Measurements from ENCODE around the gene SPATA31A3.
"Not testable (repeated sequence)": the region's sequence is repeated elsewhere in the genome, so short reads cannot be mapped to it uniquely, and the experiment has no call there.

Gene SPATA31A3

DNA sequence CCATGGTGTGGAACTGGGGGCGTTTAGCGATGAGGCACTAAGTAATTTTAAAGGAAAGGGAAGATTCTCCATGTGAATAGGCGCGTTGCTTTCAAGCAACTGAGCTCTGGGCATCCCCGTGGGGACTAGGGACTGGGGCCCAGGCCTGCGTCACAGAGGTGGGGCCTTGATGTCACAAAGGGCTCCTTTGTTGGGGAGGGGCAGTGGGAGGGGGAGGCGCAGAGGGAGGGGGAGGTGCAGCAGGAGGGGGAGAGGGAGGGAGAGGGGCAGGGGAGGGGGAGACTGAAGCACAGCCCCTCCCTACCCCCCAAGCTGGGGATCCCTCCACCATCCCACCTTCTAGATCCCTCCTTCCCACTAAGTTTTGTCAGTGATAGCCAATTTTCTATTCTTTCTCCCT is at the start of gene SPATA31A3:
TSS of gene SPATA31A3 (minus strand) at position 101 of the 400 bp plus-strand sequence. CDS start at position 72, 29 bp downstream.
- not testable (repeated sequence) for DNase-seq (ENCODE audit: insufficient read length, low spot score); FAIRE-seq

DNA sequence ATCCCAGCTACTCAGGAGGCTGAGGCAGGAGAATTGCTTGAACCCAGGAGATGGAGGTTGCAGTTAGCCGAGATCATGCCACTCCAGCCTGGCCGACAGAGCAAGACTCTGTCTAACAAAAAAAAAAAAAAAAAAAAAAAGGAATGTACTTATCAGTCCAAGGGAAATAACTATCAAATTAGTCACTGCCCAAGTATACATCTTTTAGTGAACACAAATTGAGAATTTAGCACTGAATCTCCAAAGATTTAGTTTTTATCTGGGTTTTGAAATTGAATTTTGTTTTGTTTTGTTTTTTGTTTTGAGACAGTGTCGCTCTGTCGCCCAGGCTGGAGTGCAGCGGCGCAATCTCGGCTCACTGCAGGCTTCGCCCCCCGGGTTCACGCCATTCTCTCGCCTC is 39.8 kb downstream of the SPATA31A3 start:
- not testable (repeated sequence) for DNase-seq (ENCODE audit: insufficient read length, low spot score); FAIRE-seq

DNA sequence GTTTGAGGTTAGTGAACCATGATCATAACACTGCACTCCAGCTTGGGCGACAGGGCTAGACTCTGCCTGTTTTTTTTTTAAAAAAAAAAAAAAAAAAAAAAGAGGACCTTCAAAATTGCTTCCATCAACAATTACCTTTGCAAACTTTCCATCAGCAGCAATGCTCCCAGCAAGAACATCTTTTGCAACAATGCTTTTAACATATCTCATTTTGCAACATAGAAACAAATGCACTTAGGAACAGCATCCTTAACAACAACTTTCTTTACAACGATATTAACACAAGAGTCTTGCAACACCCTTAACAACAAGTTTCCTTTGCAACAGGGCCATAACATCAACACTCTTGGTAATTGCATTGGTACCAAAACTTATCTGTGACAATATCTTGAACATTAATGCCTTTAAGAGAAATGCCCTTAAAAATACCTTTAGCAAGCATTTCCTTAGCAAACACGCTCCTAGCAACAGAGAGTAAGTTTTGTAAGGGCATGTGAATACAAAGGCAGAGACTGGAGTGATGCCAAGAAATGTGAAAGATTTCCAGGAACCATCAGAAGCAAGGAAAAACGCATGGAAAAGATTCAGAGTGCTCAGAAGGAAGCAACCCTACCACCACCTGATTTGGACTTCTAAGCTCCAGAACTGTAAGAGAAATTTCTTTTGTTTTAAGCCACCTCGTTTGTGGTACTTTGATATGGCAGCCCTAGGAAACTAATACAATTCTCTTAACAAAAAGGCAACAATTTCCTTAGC is 49.8 kb downstream of the SPATA31A3 start:
- DNase-seq (ENCODE audit: insufficient read length, low spot score); FAIRE-seq: not testable (repeated sequence)

DNA sequence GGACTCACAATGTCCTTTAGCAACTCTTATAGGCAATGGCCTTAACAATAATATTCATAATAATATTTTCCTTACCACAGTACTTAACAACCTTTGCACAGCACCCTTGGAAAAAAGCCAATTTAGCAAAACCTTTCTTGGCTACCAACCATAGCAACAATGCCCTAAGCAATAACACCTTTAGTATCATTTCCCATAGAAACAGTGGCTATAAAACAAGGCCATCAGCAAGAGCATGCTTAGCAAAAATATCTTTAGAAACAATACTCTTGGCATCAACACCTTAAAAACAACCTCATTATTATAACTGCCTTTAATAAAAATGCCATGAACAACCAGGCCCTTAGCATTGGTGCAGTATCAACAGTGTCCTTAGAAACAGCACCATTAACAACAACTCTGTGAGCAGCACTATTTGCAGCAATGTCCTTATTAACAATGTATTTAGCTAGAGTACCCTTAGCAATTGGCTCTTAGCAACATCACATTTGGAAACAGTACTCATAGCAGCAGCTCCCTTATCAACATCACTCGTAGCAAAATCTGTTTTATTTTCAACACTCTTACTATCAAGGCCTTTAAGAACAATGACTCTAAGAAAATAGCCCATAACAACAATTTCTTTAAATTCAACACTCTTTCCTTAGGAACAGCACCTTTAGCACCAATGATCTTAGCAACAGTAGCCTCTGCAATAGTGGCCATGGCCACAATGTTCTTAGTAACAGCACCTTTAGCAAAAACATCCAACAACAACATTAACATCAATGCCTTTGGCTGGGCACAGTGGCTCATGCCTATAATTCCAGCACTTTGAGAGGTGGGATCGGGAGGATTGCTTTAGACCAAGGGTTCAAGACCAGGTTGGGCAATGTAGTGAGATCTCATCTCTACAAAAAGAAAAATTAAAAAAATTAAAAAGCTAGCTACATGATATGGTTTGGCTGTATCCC is 52.2 kb downstream of the SPATA31A3 start:
- not testable (repeated sequence) for FAIRE-seq; DNase-seq (ENCODE audit: insufficient read length, low spot score)

DNA sequence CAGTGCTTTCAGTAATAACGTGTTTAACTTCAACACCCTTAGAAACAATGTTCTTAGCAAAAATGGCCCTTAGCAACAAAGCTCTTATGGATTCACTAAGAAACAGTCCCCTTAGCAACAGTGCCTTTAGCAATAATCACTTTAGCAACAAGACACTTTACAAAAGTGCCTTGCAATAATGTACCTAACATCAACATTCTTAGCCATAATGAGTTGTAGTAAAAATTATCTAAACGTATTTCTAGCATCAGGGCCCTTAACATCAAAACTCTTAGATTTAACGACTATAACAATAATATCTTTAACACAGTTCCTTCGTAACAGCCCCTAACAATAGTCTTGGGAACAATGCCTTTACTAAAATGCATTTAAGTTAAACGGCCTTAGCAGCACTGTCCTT is 54.0 kb downstream of the SPATA31A3 start:
- not testable (repeated sequence) for FAIRE-seq; DNase-seq (ENCODE audit: insufficient read length, low spot score)

DNA sequence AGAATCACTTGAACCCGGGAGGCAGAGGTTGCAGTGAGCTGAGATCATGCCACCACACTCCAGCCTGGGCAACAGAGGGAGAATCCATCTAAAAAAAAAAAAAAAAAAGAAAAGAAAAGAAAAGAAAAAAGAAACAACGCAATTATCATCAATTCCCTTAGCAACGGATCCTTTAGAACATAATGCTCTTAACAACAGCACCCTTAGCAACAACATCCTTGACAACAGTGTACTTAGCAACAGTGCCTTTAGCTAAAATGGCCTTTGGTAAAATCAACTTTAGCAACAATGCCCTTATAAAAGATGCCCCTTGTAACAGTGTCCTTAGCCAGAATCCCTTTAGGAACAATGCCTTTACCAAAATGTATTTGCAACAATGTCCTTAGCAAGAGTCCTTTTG is 54.7 kb downstream of the SPATA31A3 start:
- not testable (repeated sequence) for DNase-seq (ENCODE audit: insufficient read length, low spot score); FAIRE-seq
